CD14-positive monocyte (primary cell): ENCODE measurements around the gene ASIC2. TPM values are rescaled to one million over a fixed set of nuclear protein-coding genes. Genes with fewer than 3 reads are reported as not detected.

Experiments used
- DNase-seq, 3 donors: peaks; one replicate each; pipeline ENCODE4 v3.0.0-alpha.2; 2011 to 2022
- H2AFZ ChIP-seq: 2 replicates; pipeline ENCODE4 v1.6.0; 2012; ENCODE audit warnings: mild to moderate bottlenecking, low read depth, low read length, inconsistent platforms; ENCODE audit not compliant: insufficient read depth, poor library complexity, severe bottlenecking
- H3K27ac ChIP-seq, 2 donors: 1 replicate in 1 of 2; 2 replicates in 1 of 2; pipeline ENCODE4 v1.5.1; 2012 to 2013; ENCODE audit warnings: low read length in 2 of 2, control low read depth in 1 of 2, inconsistent platforms in 1 of 2, low read depth in 1 of 2, mild to moderate bottlenecking in 1 of 2
- H3K27me3 ChIP-seq, 2 donors: one replicate each; pipeline versions ENCODE4 v1.6.0 to v1.6.1; 2011 to 2013; ENCODE audit warnings: low read length in 2 of 2; ENCODE audit not compliant: control insufficient read depth in 2 of 2, insufficient read depth in 2 of 2
- H3K36me3 ChIP-seq, 2 donors: replicated peaks in 1 of 2; 1 replicate in 1 of 2; 2 replicates in 1 of 2; pipeline versions ENCODE4 v1.5.1 to v1.6.1; 2012 to 2013; ENCODE audit warnings: low read length in 2 of 2, control low read depth in 1 of 2, inconsistent platforms in 1 of 2, mild to moderate bottlenecking in 1 of 2; ENCODE audit not compliant: insufficient read depth in 2 of 2, control insufficient read depth in 1 of 2
- H3K4me1 ChIP-seq, 2 donors: 1 replicate in 1 of 2; 2 replicates in 1 of 2; pipeline versions ENCODE4 v1.5.1 to v1.6.1; 2012 to 2013; ENCODE audit warnings: low read length in 2 of 2, control low read depth in 1 of 2, inconsistent platforms in 1 of 2, mild to moderate bottlenecking in 1 of 2, moderate library complexity in 1 of 2; ENCODE audit not compliant: insufficient read depth in 2 of 2, control insufficient read depth in 1 of 2
- H3K4me2 ChIP-seq: replicated peaks from 2 replicates; pipeline ENCODE3; 2012; ENCODE audit warnings: low read length, moderate library complexity, mild to moderate bottlenecking; ENCODE audit not compliant: poor library complexity, severe bottlenecking; ENCODE audit errors: extremely low read depth
- H3K4me3 ChIP-seq, 3 experiments: fragments of 200-600 bp in 1 of 3; sonication (generic) in 1 of 3; replicated peaks in 1 of 3; 1 replicate in 2 of 3; 2 replicates in 1 of 3; pipeline ENCODE4 v1.5.1; 2011 to 2013; ENCODE audit warnings: low read length in 3 of 3, mild to moderate bottlenecking in 3 of 3, control low read depth in 2 of 3, low read depth in 2 of 3, inconsistent platforms in 1 of 3, moderate library complexity in 1 of 3
- H3K79me2 ChIP-seq: 2 replicates; pipeline ENCODE4 v1.6.0; 2012; ENCODE audit warnings: mild to moderate bottlenecking, control low read depth, inconsistent platforms, low read length, moderate library complexity; ENCODE audit not compliant: insufficient read depth
- H3K9ac ChIP-seq: 2 replicates; pipeline ENCODE4 v1.6.0; 2017; ENCODE audit warnings: low read length, mild to moderate bottlenecking; ENCODE audit not compliant: insufficient read depth, poor library complexity, severe bottlenecking
- H3K9me3 ChIP-seq, 2 donors: replicated peaks in 1 of 2; 1 replicate in 1 of 2; 2 replicates in 1 of 2; pipeline versions ENCODE4 v1.5.1 to v1.6.1; 2012 to 2013; ENCODE audit warnings: low read length in 2 of 2, control low read depth in 1 of 2; ENCODE audit not compliant: control insufficient read depth in 1 of 2, insufficient read depth in 1 of 2
- H4K20me1 ChIP-seq: 2 replicates; pipeline ENCODE4 v1.6.0; 2012; ENCODE audit warnings: mild to moderate bottlenecking, low read length, control low read depth, moderate library complexity; ENCODE audit not compliant: insufficient read depth
- H3K27ac Mint-ChIP-seq, 7 donors: one replicate each; pipeline ENCODE4 v1.8.0; 2020; ENCODE audit warnings: mild to moderate bottlenecking in 7 of 7, mixed read lengths in 7 of 7, moderate library complexity in 6 of 7, inconsistent platforms in 2 of 7
- H3K27me3 Mint-ChIP-seq, 3 donors: one replicate each; pipeline ENCODE4 v1.8.0; 2021 to 2022; ENCODE audit warnings: low read depth in 3 of 3, mild to moderate bottlenecking in 3 of 3, mixed read lengths in 3 of 3, moderate library complexity in 3 of 3, inconsistent platforms in 1 of 3
- H3K36me3 Mint-ChIP-seq, 2 donors: one replicate each; pipeline ENCODE4 v1.8.0; 2020; ENCODE audit warnings: mixed read lengths in 2 of 2, inconsistent platforms in 1 of 2, mild to moderate bottlenecking in 1 of 2
- H3K4me1 Mint-ChIP-seq: one replicate; pipeline ENCODE4 v1.8.0; 2020; ENCODE audit warnings: mild to moderate bottlenecking, mixed read lengths
- H3K4me3 Mint-ChIP-seq, 2 donors: one replicate each; pipeline ENCODE4 v1.8.0; 2020; ENCODE audit warnings: mild to moderate bottlenecking in 2 of 2, mixed read lengths in 2 of 2, moderate library complexity in 1 of 2
- H3K9me3 Mint-ChIP-seq, 7 donors: one replicate each; pipeline ENCODE4 v1.8.0; 2020 to 2022; ENCODE audit warnings: mixed read lengths in 7 of 7, mild to moderate bottlenecking in 6 of 7, moderate library complexity in 6 of 7, inconsistent platforms in 2 of 7
- CTCF ChIP-seq: fragments of 200-600 bp; IDR thresholded peaks from one replicate; pipeline ENCODE4 v1.8.0; 2022; ENCODE audit warnings: antibody characterized with exemption, mild to moderate bottlenecking
- WGBS: methylation state at CpG from one replicate; pipeline ENCODE4 v1.1.5; 2013; ENCODE audit warnings: missing lambda C conversion rate; ENCODE audit not compliant: insufficient coverage; 5-methylcytosine and 5-hydroxymethylcytosine counted together
- intact Hi-C, 2 donors: fragments of 100-400 bp; cut with micrococcal nuclease; formaldehyde crosslinking; loops; one replicate each; pipeline versions ENCODE4 v1.15.0 to v1.15.1; 2023
- polyA plus RNA-seq, 3 donors: library from polyadenylated mRNA; depleted of rRNA in 1 of 3; unstranded in 2 of 3; stranded (reverse) in 1 of 3; fragments of 300-500 nt in 2 of 3; fragments of >200 nt in 1 of 3; fragmentation: Illumina TruSeq in 2 of 3; gene quantifications; 1 replicate in 2 of 3; 2 replicates in 1 of 3; pipeline ENCODE4 v1.2.3, GENCODE V29; 2012 to 2021

The ASIC2 gene
- polyA plus RNA-seq, 3 donors, result not detected

- no peaks in the 10 kb centered on the region for H3K4me1 ChIP-seq
- H3K27me3 ChIP-seq, result no peaks in the 10 kb centered on the region
- no peak overlapping the region for H3K4me2 ChIP-seq
- H3K4me1 Mint-ChIP-seq, result no peaks in the 10 kb centered on the region
- H3K4me3 ChIP-seq, result no peak overlapping the region
- H3K4me3 Mint-ChIP-seq, result no peak overlapping the region
- intact Hi-C loops, result no loop called here
- no peak for DNase-seq
- no peaks in the 10 kb centered on the region for H3K36me3 Mint-ChIP-seq
- H3K9me3 Mint-ChIP-seq, result peaks cover 0 to 3% (median 0%) of the 10 kb centered on the region in 7 donors
- TF ChIP-seq CTCF, result no peak
- no peak overlapping the region for H2AFZ ChIP-seq
- no peak overlapping the region for H3K27ac Mint-ChIP-seq
- no peaks in the 10 kb centered on the region for H3K36me3 ChIP-seq
- H3K27ac ChIP-seq, result no peak overlapping the region
- no peaks in the 10 kb centered on the region for H3K79me2 ChIP-seq
- 66% methylated on average over 8 of the region's 10 CpGs for WGBS
- no peak overlapping the region for H3K9ac ChIP-seq
- no peaks in the 10 kb centered on the region for H3K9me3 ChIP-seq
- no peaks in the 10 kb centered on the region for H4K20me1 ChIP-seq
- peaks cover 2 to 4% (median 3%) of the 10 kb centered on the region in 3 donors for H3K27me3 Mint-ChIP-seq
Measured at GRCh38 chr17:33046361-33047255, 246.5 kb downstream of the ASIC2 start.

DNA sequence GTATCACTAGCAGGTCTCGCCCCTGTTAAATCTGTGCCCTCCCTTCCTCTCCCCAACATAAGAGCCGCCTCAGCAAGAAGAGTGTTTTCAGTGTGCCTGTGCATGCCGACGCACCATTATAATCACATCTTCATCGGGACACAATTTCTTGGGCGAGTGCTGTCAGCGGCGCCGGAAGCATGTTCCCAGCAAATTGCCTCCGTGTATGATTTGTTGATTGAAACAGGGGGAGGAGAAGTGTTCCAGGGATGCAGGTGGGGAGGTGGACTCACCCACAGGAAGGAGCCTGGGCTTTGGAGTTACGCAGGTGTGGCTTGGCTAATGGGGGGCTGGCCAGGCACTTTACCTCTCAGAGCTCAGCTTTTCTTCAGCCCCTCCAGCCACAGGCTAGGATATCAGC, 247.9 kb downstream of the ASIC2 start:
- Histone ChIP-seq H3K79me2 (no peaks in the 10 kb centered on the region), H3K9ac (no peak overlapping the region), H3K4me1 (no peaks in the 10 kb centered on the region), H3K9me3 (no peaks in the 10 kb centered on the region), H4K20me1 (no peaks in the 10 kb centered on the region), H3K27me3 (no peaks in the 10 kb centered on the region), H3K27ac (no peak overlapping the region), H3K4me2 (no peak overlapping the region), H3K4me3 (no peak overlapping the region), H3K36me3 (no peaks in the 10 kb centered on the region), H2AFZ (no peak overlapping the region)
- no peak for DNase-seq
- peaks cover 0 to 3% (median 0%) of the 10 kb centered on the region in 7 donors for H3K9me3 Mint-ChIP-seq
- 94% methylated on average over 3 of the region's 11 CpGs for whole genome bisulfite sequencing
- TF ChIP-seq CTCF, result no peak
- peaks cover 4 to 5% (median 4%) of the 10 kb centered on the region in 3 donors for H3K27me3 Mint-ChIP-seq
- no peaks in the 10 kb centered on the region for H3K36me3 Mint-ChIP-seq
- H3K4me3 Mint-ChIP-seq, result no peak overlapping the region
- intact Hi-C loops, result no loop called here
- no peaks in the 10 kb centered on the region for H3K4me1 Mint-ChIP-seq
- H3K27ac Mint-ChIP-seq, result no peak overlapping the region
